Activated T-helper 17 cell treated with anti-CD3 and anti-CD28 coated beads, Interleukin-2, amount 50 U/mL, for 72 hours (primary cell): ENCODE measurements around the gene RBM20. TPM values are rescaled to one million over a fixed set of nuclear protein-coding genes. Genes with fewer than 3 reads are reported as not detected.
A peak's percentile ranks its signal among the peaks of the same experiment; 100 is the strongest.
"Not testable (repeated sequence)": the region's sequence is repeated elsewhere in the genome, so short reads cannot be mapped to it uniquely, and the experiment has no call there.

Experiments used
- ATAC-seq: fragments of 150-1000 bp; cut with Tn5 transposase; replicated peaks from 2 replicates; pipeline ENCODE4 v1.10.0; 2021; ENCODE audit warnings: mild to moderate bottlenecking, moderate library complexity
- H3K27ac Mint-ChIP-seq: one replicate; pipeline ENCODE4 v1.8.0; 2022; ENCODE audit warnings: mixed read lengths
- H3K27me3 Mint-ChIP-seq: one replicate; pipeline ENCODE4 v1.8.0; 2022; ENCODE audit warnings: mixed read lengths
- H3K36me3 Mint-ChIP-seq: one replicate; pipeline ENCODE4 v1.8.0; 2022; ENCODE audit warnings: low read depth, mild to moderate bottlenecking, mixed read lengths
- H3K4me1 Mint-ChIP-seq: one replicate; pipeline ENCODE4 v1.8.0; 2022; ENCODE audit warnings: mixed read lengths
- H3K4me3 Mint-ChIP-seq: one replicate; pipeline ENCODE4 v1.8.0; 2022; ENCODE audit warnings: mild to moderate bottlenecking, mixed read lengths
- H3K9me3 Mint-ChIP-seq: one replicate; pipeline ENCODE4 v1.8.0; 2022; ENCODE audit warnings: mixed read lengths
- total RNA-seq, 2 donors: library from RNA; stranded (reverse); gene quantifications; one replicate each; pipeline ENCODE4 v1.2.3, GENCODE V29; 2022

Gene RBM20
- total RNA-seq, 2 donors from 2014 or later = 0.16 TPM; not detected in 1

DNA sequence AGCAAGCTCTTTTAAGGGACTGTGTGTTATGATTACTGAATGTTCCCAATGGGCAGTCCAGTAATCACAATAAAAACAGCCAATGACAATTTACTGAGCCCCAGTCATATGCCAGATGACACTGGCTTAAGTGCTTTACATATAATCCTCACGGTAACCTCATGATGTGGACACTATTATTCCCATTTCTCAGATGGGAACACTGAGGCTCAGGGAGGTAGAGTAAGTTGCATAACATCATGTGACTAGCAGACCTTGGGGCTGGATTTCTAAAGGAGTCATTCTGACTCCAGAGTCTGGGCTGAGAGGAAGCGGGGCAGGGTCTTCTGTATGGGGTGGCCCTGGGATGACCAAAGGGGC lies 7.6 kb upstream of the RBM20 start:
- H3K4me3 Mint-ChIP-seq = no peak overlapping the region
- H3K36me3 Mint-ChIP-seq = no peaks in the 10 kb centered on the region
- H3K27me3 Mint-ChIP-seq = peaks cover 5% of the 10 kb centered on the region
- no peaks in the 10 kb centered on the region for H3K9me3 Mint-ChIP-seq
- H3K4me1 Mint-ChIP-seq = peaks cover 8% of the 10 kb centered on the region
- H3K27ac Mint-ChIP-seq = no peak overlapping the region
- ATAC-seq = no peak

DNA sequence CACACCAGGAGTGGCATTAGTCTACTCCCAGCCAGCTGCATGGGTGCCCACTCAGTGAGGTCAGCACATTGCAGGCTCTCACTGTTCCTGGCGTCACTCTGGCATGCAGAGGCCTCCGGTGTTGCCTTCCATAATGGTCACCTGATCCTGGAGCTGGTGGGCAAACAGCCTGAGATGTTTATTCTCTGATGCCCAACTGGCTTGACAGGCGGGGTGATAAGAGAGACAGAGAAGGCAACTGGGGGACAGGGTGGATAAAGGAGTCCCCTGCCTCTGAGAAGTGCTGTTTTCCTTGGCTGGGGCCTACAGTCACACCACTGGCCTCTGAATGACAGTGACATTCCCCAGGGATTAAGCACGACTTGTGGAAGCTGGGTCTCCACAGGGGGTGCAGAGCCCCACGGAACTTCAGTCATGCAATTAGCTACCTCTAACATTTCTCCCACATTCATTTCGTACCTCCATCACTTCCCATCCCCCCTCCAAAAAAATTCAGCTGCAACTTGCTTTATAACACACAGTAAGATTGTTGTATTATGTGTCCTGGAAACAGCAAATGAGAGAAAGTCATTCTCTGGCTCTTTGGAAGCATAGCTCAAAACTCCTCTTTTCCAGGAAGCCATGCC lies 7.1 kb upstream of the RBM20 start:
- no peaks in the 10 kb centered on the region for H3K9me3 Mint-ChIP-seq
- ATAC-seq = no peak
- H3K4me1 Mint-ChIP-seq = peaks cover 8% of the 10 kb centered on the region
- H3K4me3 Mint-ChIP-seq = no peak overlapping the region
- H3K36me3 Mint-ChIP-seq = no peaks in the 10 kb centered on the region
- H3K27me3 Mint-ChIP-seq = peaks cover 7% of the 10 kb centered on the region
- H3K27ac Mint-ChIP-seq = no peak overlapping the region

DNA sequence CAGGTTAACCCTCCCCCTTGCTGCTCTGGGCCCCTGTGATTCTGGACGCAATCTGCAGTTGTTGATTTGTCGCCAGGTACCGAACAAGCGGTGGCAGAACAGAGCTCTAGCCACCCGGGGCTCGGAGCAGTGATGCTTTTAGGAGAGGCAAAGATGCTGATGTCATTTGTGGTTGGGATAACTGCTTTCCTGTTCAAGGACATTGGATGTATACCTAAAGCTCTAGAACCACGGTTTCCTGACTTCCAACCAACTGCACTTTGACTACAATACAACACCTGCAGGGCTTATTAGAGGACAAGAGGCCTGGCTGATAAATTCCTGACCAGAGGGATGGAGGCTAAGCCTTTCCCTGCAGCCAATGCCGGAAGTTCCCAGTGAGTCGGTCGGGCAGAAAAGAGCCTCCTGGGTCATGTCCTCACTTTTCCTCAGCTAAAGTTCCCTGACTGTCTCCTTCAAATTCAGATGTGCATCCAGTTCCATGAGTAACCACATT lies 6.5 kb upstream of the RBM20 start:
- peaks cover 10% of the 10 kb centered on the region for H3K4me1 Mint-ChIP-seq

DNA sequence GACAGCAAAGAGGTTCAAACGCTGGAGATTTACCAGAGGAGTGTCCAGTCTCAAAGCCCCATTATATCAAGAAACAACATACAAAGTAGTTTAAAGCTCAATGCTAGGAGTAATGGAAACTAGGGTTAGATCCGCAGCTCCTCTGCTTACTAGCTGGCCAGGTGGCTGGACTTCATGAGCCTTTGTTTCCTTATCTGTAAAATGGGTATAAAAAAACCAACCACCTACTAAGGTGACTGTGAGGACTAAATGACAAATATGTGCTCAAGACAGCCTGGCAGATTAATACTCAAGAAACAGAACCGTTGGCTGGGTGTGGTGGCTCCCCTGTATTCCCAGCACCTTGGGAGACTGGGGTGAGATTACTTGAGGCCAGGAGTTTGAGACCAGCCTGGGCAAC lies 5.8 kb upstream of the RBM20 start:
- H3K36me3 Mint-ChIP-seq = peaks cover 6% of the 10 kb centered on the region
- H3K4me1 Mint-ChIP-seq = peaks cover 17% of the 10 kb centered on the region
- ATAC-seq = no peak
- H3K4me3 Mint-ChIP-seq = no peak overlapping the region
- no peak overlapping the region for H3K27ac Mint-ChIP-seq
- peaks cover 17% of the 10 kb centered on the region for H3K27me3 Mint-ChIP-seq
- H3K9me3 Mint-ChIP-seq = no peaks in the 10 kb centered on the region

More for the DNA sequence above, 6.5 kb upstream of the RBM20 start:
- ATAC-seq = no peak
- H3K36me3 Mint-ChIP-seq = peaks cover 2% of the 10 kb centered on the region
- H3K27me3 Mint-ChIP-seq = peaks cover 11% of the 10 kb centered on the region
- no peak overlapping the region for H3K27ac Mint-ChIP-seq
- H3K4me3 Mint-ChIP-seq = no peak overlapping the region
- no peaks in the 10 kb centered on the region for H3K9me3 Mint-ChIP-seq

DNA sequence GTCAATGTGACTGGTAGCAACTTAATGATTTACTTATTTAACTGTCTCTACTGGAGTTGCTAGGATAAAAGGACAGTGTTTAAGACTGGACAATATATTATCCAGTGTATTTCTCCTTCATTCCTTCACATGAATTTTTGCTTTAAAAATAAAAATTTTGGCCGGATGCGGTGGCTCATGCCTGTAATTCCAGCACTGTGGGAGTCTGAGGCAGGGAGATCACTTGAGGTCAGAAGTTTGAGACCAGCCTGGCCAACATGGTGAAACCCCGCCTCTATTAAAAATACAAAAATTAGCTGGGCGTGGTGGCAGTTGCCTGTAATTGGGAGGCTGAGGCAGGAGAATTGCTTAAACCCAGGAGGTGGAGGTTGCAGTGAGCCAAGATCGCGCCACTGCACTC lies 5.1 kb upstream of the RBM20 start:
- not testable (repeated sequence) for H3K27ac Mint-ChIP-seq, H3K36me3 Mint-ChIP-seq, H3K4me3 Mint-ChIP-seq, H3K9me3 Mint-ChIP-seq, ATAC-seq
- H3K4me1 Mint-ChIP-seq = peaks cover 18% of the 10 kb centered on the region
- peaks cover 19% of the 10 kb centered on the region for H3K27me3 Mint-ChIP-seq

DNA sequence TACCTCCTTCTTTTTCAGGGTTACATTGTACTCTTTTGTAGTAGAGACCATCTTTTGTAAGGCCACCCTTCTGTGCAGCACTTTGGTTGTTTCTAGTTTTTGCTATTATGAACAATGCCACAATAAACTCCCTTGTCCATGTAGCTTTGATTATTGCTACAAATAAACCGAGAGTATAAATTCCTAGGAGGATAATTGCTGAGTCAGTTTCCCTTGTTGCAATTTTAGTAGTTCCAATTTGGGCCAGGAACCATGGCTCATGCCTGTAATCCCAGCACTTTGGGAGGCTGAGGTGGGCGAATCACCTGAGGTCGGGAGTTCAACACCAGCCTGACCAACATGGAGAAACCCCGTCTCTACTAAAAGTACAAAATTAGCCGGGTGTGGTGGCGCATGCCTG lies 4.3 kb upstream of the RBM20 start:
- ATAC-seq, H3K36me3 Mint-ChIP-seq: not testable (repeated sequence)
- peaks cover 22% of the 10 kb centered on the region for H3K27me3 Mint-ChIP-seq

DNA sequence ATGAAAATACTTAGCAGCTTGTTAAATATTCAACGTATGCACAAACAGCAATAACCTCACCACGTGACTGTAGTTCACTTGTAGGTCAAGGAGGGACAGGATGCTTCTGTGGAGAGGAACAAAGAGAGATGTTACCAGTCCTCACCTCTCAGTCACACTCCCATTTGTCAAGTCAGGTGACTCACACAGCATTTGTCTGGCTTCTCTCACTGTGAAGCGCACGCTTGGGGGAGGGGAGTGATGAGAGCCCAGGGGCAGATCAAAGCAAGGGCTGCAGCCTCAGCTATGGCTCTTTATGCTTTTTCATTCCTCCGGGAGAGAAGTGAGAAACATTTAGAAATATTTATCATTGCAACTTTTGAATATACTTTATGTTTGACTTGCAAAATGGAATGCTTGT lies 2.9 kb upstream of the RBM20 start:
- Mint-ChIP-seq H3K36me3 (peaks cover 10% of the 10 kb centered on the region), H3K4me1 (peaks cover 18% of the 10 kb centered on the region), H3K4me3 (no peak overlapping the region), H3K27ac (no peak overlapping the region), H3K9me3 (no peaks in the 10 kb centered on the region), H3K27me3 (peaks cover 33% of the 10 kb centered on the region)
- ATAC-seq = peak; percentile 86

More for the DNA sequence above, 4.3 kb upstream of the RBM20 start:
- not testable (repeated sequence) for H3K9me3 Mint-ChIP-seq, H3K27ac Mint-ChIP-seq, H3K4me3 Mint-ChIP-seq
- peaks cover 18% of the 10 kb centered on the region for H3K4me1 Mint-ChIP-seq

DNA sequence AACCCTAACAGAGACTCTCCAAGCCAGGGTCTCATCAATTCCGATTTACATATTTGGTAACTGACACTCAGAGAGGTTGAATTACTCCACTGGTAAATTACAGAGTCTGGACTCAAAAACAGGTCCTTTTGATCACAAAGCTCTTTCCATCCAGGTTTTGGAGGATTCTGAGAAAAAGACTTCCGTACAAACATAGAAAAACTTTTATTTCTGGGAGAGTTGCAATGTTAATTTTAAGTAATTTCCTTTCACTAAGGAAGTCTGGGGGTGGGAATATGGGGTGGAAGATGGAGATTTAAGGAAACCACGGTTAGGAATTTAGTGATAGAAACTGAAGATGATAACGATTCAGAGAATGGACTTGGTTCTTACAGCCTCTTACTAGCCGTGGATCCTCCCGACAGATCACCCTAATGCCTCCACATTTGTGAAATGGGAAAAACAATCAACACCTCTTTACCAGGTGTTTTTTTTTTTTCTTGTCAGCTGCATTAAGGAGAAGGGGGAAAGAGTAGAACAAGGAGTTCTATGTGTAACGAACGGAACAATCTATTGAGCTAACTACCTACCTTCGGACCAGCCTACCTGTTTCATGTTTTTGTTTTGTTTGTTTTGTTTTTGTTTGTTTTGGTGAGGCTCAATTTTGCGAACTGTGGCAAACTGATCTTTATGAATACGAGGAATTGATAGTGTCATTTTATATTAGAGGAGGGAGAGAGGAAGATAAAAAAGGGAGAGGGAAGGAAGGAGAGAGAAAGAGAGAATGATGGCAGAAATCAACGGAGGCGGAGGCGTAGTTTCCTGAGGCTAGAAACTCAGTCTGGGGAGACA lies 1.7 kb upstream of the RBM20 start:
- no peaks in the 10 kb centered on the region for H3K9me3 Mint-ChIP-seq
- peaks cover 10% of the 10 kb centered on the region for H3K36me3 Mint-ChIP-seq
- H3K4me1 Mint-ChIP-seq = peaks cover 18% of the 10 kb centered on the region
- ATAC-seq = no peak
- H3K27ac Mint-ChIP-seq = no peak overlapping the region
- H3K27me3 Mint-ChIP-seq = peaks cover 39% of the 10 kb centered on the region
- peak overlapping the region; percentile 73 for H3K4me3 Mint-ChIP-seq

DNA sequence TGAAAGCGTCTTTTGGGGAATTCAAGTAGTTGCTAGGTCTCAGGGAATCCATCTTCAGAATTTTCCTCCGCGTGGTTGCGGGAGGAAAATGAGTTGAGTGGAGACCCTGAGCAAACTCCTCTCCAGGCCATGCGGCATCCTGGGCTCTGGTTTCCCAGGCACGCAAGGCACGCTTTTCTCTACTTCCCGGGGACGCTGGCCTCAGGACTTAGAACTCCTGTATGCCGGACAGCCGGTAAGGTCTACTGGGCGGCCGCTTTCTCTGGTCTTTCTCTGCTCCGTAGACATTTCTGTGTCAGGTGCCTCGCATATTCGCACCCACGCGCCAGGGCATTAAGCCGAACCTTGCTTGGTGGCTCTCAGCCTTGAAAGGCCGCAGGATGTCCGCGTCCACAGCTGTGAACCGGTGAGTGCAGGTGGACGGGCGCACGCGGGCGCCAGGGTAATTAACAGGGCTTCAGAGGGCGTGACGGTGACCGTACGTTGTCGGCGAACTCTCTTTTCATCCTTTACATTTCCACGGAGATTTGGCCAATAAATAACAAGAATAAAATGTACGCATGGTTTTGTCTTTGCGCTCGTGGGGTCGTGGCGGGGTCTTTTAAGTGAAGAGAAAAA lies 992 bp upstream of the RBM20 start:
- peak overlapping the region; percentile 73 for H3K4me3 Mint-ChIP-seq
- no peak overlapping the region for H3K27ac Mint-ChIP-seq
- no peaks in the 10 kb centered on the region for H3K9me3 Mint-ChIP-seq
- peaks cover 41% of the 10 kb centered on the region for H3K27me3 Mint-ChIP-seq
- peaks cover 10% of the 10 kb centered on the region for H3K36me3 Mint-ChIP-seq
- peaks cover 18% of the 10 kb centered on the region for H3K4me1 Mint-ChIP-seq
- no peak for ATAC-seq

DNA sequence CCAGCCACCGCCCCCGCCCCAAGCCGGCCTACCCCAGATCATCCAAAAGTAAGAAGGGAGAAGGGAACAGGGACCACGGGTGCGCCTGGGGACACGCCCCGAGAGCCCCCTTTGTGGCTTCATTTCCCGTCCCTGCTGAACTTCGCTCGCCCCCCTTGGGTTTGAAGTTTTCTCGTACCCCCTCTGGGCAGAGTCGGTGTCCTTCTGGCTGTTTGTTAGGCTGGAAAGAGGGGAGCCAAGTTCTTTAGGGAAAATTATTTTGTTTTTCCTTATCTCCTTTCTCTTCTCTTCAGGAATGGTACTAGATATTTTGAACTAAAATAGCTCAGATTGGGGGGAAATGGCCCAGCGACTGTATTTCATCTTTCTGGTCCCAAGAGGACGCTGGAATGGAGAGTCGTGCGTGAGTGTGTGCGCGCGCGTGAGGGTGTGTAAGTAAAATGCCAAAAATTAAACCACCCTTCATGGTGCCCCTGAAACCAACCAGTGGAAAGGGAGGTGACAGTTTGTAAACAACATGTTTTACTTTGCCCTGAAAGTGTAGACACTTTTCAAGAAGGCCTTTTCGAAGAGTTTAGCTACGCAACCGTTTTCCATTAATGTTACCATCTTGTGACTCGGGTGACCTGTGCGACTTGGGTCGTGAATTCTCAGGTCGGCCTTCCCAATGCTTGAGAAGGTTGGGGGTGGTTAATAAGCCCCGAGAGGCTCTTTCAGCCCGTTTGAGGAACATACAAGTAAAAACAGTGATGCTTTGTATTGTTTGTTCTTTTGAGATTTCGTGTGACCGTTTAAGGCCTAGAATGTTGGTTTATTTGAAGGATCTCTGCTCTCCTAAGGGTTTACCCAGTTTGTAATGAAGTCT lies 694 bp downstream of the RBM20 start:
- peak overlapping the region; percentile 58 for H3K4me3 Mint-ChIP-seq
- H3K9me3 Mint-ChIP-seq = no peaks in the 10 kb centered on the region
- peaks cover 10% of the 10 kb centered on the region for H3K36me3 Mint-ChIP-seq
- no peak for ATAC-seq
- peaks cover 51% of the 10 kb centered on the region for H3K27me3 Mint-ChIP-seq
- peaks cover 18% of the 10 kb centered on the region for H3K4me1 Mint-ChIP-seq
- H3K27ac Mint-ChIP-seq = no peak overlapping the region

DNA sequence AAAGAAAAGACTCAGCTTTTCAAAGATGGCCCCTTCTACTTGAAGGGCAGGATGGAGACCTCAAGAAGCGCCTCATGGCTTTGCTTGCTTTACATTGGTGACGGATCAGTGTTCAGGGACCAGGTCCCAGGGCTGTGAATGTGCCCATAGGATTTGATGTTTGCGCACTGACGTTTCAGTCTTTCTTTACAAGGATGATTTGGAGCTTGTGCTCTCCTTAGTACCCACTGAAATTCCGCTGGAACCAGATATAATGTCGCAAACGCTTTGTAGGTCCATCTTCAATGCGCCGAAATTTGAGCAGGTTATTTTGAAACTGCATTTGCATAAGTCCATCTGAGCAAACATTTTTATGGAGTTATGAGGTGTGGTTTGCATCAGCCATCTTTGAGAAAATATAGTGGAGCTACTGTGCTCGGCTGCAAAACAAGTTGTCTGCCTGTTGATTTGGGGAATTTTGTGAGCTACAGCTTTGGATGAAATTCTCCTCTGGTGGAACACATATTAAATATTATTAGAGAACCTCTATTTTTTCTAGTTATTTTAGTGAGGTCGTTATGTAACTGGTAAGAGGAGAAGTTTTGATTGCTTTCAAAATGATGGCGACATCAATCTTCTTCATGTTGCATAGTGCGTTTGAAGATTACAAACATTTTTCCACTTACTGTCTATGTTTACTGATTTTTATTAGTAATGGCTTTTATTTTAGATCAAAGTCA lies 2.4 kb downstream of the RBM20 start:
- no peak for ATAC-seq
- Mint-ChIP-seq H3K36me3 (peaks cover 10% of the 10 kb centered on the region), H3K4me3 (no peak overlapping the region), H3K27ac (no peak overlapping the region), H3K9me3 (no peaks in the 10 kb centered on the region), H3K4me1 (peaks cover 10% of the 10 kb centered on the region), H3K27me3 (peaks cover 60% of the 10 kb centered on the region)

DNA sequence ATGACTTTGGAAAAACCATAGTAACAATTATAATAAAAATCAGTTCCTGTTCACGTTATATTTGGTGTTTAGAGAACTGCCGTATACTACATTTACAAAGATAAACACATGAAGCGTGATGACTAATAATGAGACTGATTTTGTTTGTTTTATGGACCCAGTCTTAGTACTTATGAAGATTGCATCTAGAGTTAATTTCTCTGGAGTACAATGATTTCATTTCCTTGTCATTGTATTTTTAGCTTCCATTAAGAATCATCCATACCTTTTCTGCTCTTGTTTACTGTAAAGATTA lies 2.9 kb downstream of the RBM20 start:
- no peaks in the 10 kb centered on the region for H3K9me3 Mint-ChIP-seq
- ATAC-seq = no peak
- peaks cover 58% of the 10 kb centered on the region for H3K27me3 Mint-ChIP-seq
- H3K4me1 Mint-ChIP-seq = peaks cover 10% of the 10 kb centered on the region
- H3K4me3 Mint-ChIP-seq = no peak overlapping the region
- peaks cover 10% of the 10 kb centered on the region for H3K36me3 Mint-ChIP-seq
- no peak overlapping the region for H3K27ac Mint-ChIP-seq

DNA sequence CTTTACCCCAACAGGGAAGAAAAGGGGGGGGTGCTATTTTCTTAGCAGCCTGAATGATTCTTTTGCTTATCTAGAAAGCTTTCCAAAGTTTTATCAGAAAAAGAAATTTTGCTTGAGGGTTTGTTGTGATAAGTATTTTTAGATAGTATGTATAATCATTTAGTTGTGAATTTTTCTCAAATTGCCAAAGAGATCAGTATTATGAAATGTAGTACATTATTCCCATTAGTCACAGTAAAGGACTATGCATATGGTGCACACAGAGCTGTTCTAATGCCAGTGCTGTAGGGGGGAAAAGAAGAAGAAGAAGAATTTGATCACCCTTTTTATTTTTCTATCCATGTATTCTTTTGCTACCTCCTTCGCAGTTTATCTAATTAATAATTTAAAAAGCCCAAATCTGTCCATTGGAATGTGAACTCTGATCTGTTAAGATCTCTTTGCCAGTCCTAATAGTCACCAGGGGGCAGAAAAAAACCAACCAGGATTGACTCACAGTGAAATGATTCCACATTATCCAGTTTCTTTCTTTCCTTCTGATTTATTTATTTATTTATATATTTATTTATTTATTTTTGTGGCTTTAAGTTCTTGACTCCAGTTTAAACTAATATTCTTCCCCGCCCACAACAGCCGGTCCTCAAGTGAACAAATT lies 4.7 kb downstream of the RBM20 start:
- H3K9me3 Mint-ChIP-seq = no peaks in the 10 kb centered on the region
- no peak overlapping the region for H3K4me3 Mint-ChIP-seq
- ATAC-seq = no peak
- no peaks in the 10 kb centered on the region for H3K4me1 Mint-ChIP-seq
- peaks cover 50% of the 10 kb centered on the region for H3K27me3 Mint-ChIP-seq
- no peak overlapping the region for H3K27ac Mint-ChIP-seq
- peaks cover 5% of the 10 kb centered on the region for H3K36me3 Mint-ChIP-seq
